OCI-LY3 (cell line): ENCODE measurements around the gene BTBD6.

Experiments
- CTCF ChIP-seq: fragments of 200-600, 300-600 bp; sonication (generic); IDR thresholded peaks from 2 replicates; pipeline ENCODE4 v1.5.1; 2014; ENCODE audit warnings: antibody characterized with exemption, low read length, low read depth
- EZH2phosphoT487 ChIP-seq: fragments of 200-600 bp; shearing (Covaris generic); IDR thresholded peaks from 2 replicates; pipeline ENCODE4 v1.6.1; 2018; ENCODE audit warnings: antibody characterized with exemption, mixed run types, low read depth

- no peak for TF ChIP-seq CTCF
- TF ChIP-seq EZH2phosphoT487, result no peak
Measured at GRCh38 chr14:105267820-105268548, 19.7 kb downstream of the BTBD6 start.
